Large intestine (tissue), 3 donors: Measurements from ENCODE around the gene UTY. TPM values are rescaled to one million over a fixed set of nuclear protein-coding genes. Genes with fewer than 3 reads are reported as not detected.

Source experiments
- DNase-seq, 2 donors: peaks; one replicate each; pipeline versions ENCODE4 v3.0.0 to v3.0.0-alpha.2; 2013
- H3K27ac ChIP-seq: one replicate; pipeline ENCODE4 v1.5.1; 2013; ENCODE audit warnings: low read length
- H3K27me3 ChIP-seq: 2 replicates; pipeline ENCODE4 v1.6.1; 2013; ENCODE audit warnings: low read length; ENCODE audit not compliant: control insufficient read depth, insufficient read depth
- H3K36me3 ChIP-seq: 2 replicates; pipeline ENCODE4 v1.6.1; 2013; ENCODE audit warnings: low read length; ENCODE audit not compliant: control insufficient read depth, insufficient read depth
- H3K4me1 ChIP-seq: one replicate; pipeline ENCODE4 v1.6.1; 2013; ENCODE audit warnings: low read length; ENCODE audit not compliant: control insufficient read depth, insufficient read depth
- H3K4me3 ChIP-seq: one replicate; pipeline ENCODE4 v1.5.1; 2013; ENCODE audit warnings: low read length
- H3K9me3 ChIP-seq: one replicate; pipeline ENCODE4 v1.6.1; 2013; ENCODE audit warnings: mild to moderate bottlenecking, low read depth, low read length, moderate library complexity; ENCODE audit not compliant: control insufficient read depth
- WGBS: methylation state at CpG from one replicate; pipeline ENCODE4 v1.1.5; 2013; ENCODE audit warnings: low lambda C conversion rate; ENCODE audit not compliant: insufficient coverage; 5-methylcytosine and 5-hydroxymethylcytosine counted together
- polyA plus RNA-seq: library from polyadenylated mRNA; unstranded; fragments of 120-200 nt; gene quantifications from one replicate; pipeline ENCODE4 v1.2.1, GENCODE V29; 2013

Gene UTY
- polyA plus RNA-seq, 1 donor, result 13.3 TPM

- Histone ChIP-seq H3K27me3 (no peaks in the 10 kb centered on the region), H3K4me1 (no peaks in the 10 kb centered on the region), H3K27ac (no peak overlapping the region), H3K36me3 (peaks cover 26% of the 10 kb centered on the region), H3K4me3 (no peak overlapping the region), H3K9me3 (no peaks in the 10 kb centered on the region)
- WGBS, result no CpG with 5 or more reads among the region's 4 CpGs
- no peak for DNase-seq
Measured at GRCh38 chrY:13351443-13351842, 128.4 kb downstream of the UTY start.

- Histone ChIP-seq H3K4me3 (no peak overlapping the region), H3K4me1 (no peaks in the 10 kb centered on the region), H3K9me3 (no peaks in the 10 kb centered on the region), H3K36me3 (peaks cover 22% of the 10 kb centered on the region), H3K27ac (no peak overlapping the region), H3K27me3 (no peaks in the 10 kb centered on the region)
- no peak for DNase-seq
- no CpG with 5 or more reads among the region's 5 CpGs for WGBS
Measured at GRCh38 chrY:13347106-13347505, 132.7 kb downstream of the UTY start.

- peaks cover 23% of the 10 kb centered on the region for H3K36me3 ChIP-seq
- no peak for DNase-seq
- no peak overlapping the region for H3K4me3 ChIP-seq
- H3K4me1 ChIP-seq, result no peaks in the 10 kb centered on the region
- no CpG with 5 or more reads among the region's 3 CpGs for WGBS
- H3K27ac ChIP-seq, result no peak overlapping the region
- no peaks in the 10 kb centered on the region for H3K27me3 ChIP-seq
- no peaks in the 10 kb centered on the region for H3K9me3 ChIP-seq
Measured at GRCh38 chrY:13345549-13345948, 134.3 kb downstream of the UTY start.

GRCh38 chrY:13343307-13343946 is 136.4 kb downstream of the UTY start:
- H3K36me3 ChIP-seq, result peaks cover 23% of the 10 kb centered on the region
- DNase-seq, result peak in 1 of 2 donors; percentile 14
- no peaks in the 10 kb centered on the region for H3K27me3 ChIP-seq
- H3K4me3 ChIP-seq, result no peak overlapping the region
- no peaks in the 10 kb centered on the region for H3K9me3 ChIP-seq
- no CpG with 5 or more reads among the region's 8 CpGs for WGBS
- H3K27ac ChIP-seq, result no peak overlapping the region
- peaks cover 9% of the 10 kb centered on the region for H3K4me1 ChIP-seq

- no CpG with 5 or more reads among the region's 5 CpGs for WGBS
- Histone ChIP-seq H3K9me3 (no peaks in the 10 kb centered on the region), H3K4me3 (no peak overlapping the region), H3K27me3 (no peaks in the 10 kb centered on the region), H3K36me3 (peaks cover 24% of the 10 kb centered on the region), H3K4me1 (peaks cover 9% of the 10 kb centered on the region), H3K27ac (no peak overlapping the region)
- DNase-seq, result no peak
Measured at GRCh38 chrY:13339939-13340338, 139.9 kb downstream of the UTY start.

GRCh38 chrY:13339381-13339780 is 140.5 kb downstream of the UTY start:
- DNase-seq, result peak in 1 of 2 donors; percentile 8
- Histone ChIP-seq H3K27me3 (no peaks in the 10 kb centered on the region), H3K27ac (peak overlapping the region; percentile 49)

GRCh38 chrY:13338711-13339110 is 141.1 kb downstream of the UTY start:
- DNase-seq, result peak in 1 of 2 donors; percentile 24
- Histone ChIP-seq H3K36me3 (peaks cover 26% of the 10 kb centered on the region), H3K9me3 (no peaks in the 10 kb centered on the region), H3K4me1 (peaks cover 12% of the 10 kb centered on the region), H3K27me3 (no peaks in the 10 kb centered on the region), H3K4me3 (no peak overlapping the region), H3K27ac (peak overlapping the region; percentile 49)
- 60% methylated on average over 1 of the region's 4 CpGs for WGBS

More at GRCh38 chrY:13339381-13339780, 140.5 kb downstream of the UTY start:
- Histone ChIP-seq H3K4me1 (peaks cover 9% of the 10 kb centered on the region), H3K9me3 (no peaks in the 10 kb centered on the region), H3K36me3 (peaks cover 26% of the 10 kb centered on the region), H3K4me3 (no peak overlapping the region)
- WGBS, result no CpG with 5 or more reads among the region's 9 CpGs

- no peaks in the 10 kb centered on the region for H3K9me3 ChIP-seq
- WGBS, result no CpG with 5 or more reads among the region's 5 CpGs
Measured at GRCh38 chrY:13337934-13338333, 141.9 kb downstream of the UTY start.

GRCh38 chrY:13333791-13334190 is 146.0 kb downstream of the UTY start:
- Histone ChIP-seq H3K27ac (peak overlapping the region; percentile 51), H3K36me3 (peaks cover 12% of the 10 kb centered on the region)
- no CpG with 5 or more reads among the region's 5 CpGs for WGBS

More at GRCh38 chrY:13337934-13338333, 141.9 kb downstream of the UTY start:
- Histone ChIP-seq H3K27ac (no peak overlapping the region), H3K4me3 (no peak overlapping the region), H3K27me3 (no peaks in the 10 kb centered on the region), H3K36me3 (peaks cover 23% of the 10 kb centered on the region), H3K4me1 (peaks cover 13% of the 10 kb centered on the region)
- DNase-seq, result peak in 1 of 2 donors; percentile 36

GRCh38 chrY:13330651-13331050 is 149.2 kb downstream of the UTY start:
- peaks cover 9% of the 10 kb centered on the region for H3K36me3 ChIP-seq
- no CpG with 5 or more reads among the region's 2 CpGs for WGBS
- H3K4me1 ChIP-seq, result peaks cover 6% of the 10 kb centered on the region
- DNase-seq, result no peak
- no peak overlapping the region for H3K4me3 ChIP-seq
- no peak overlapping the region for H3K27ac ChIP-seq
- no peaks in the 10 kb centered on the region for H3K9me3 ChIP-seq
- H3K27me3 ChIP-seq, result no peaks in the 10 kb centered on the region

More at GRCh38 chrY:13333791-13334190, 146.0 kb downstream of the UTY start:
- Histone ChIP-seq H3K27me3 (no peaks in the 10 kb centered on the region), H3K4me1 (peaks cover 6% of the 10 kb centered on the region), H3K9me3 (no peaks in the 10 kb centered on the region), H3K4me3 (no peak overlapping the region)
- peak in 1 of 2 donors; percentile 60 for DNase-seq

GRCh38 chrY:13312966-13313365 is 166.9 kb downstream of the UTY start:
- Histone ChIP-seq H3K27ac (no peak overlapping the region), H3K36me3 (peaks cover 8% of the 10 kb centered on the region), H3K9me3 (no peaks in the 10 kb centered on the region), H3K27me3 (no peaks in the 10 kb centered on the region), H3K4me1 (no peaks in the 10 kb centered on the region), H3K4me3 (no peak overlapping the region)
- WGBS, result no CpG with 5 or more reads among the region's 1 CpG
- no peak for DNase-seq
